ENCODE measurements around the gene DCDC1.

DNA sequence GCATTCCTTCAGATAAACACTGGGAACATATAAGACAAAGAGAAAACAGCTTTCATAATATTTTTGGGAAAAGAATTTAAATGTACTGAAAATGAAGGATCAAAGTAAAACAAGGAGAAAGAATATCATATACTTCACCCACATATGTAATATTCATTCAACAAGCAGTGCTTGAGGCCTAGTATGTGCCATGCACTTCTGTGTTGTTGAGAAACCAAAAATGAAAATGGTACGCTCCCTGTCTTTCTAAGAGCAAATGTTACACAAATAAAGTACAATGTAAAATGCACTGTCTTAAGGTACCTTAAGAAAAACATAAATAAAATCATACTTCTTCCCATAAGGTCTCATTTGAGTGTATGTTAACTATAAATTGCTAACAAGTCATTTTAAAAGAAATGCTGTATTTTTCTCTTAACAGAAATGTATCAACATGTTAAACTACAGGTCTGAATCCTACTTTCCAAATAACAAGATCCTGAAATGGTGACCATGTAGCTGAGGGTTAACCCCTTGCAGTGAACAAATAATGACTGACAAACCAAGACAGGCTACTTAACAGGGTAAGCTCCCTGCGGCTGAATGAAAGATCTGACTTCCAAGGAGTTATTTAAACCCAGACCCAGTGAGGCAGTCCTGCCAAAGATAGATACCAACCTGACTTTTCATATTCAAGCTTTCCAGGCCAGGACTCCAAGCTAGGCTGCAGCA is 377.6 kb downstream of the DCDC1 start:
- TF ChIP-seq, protein P1, sequence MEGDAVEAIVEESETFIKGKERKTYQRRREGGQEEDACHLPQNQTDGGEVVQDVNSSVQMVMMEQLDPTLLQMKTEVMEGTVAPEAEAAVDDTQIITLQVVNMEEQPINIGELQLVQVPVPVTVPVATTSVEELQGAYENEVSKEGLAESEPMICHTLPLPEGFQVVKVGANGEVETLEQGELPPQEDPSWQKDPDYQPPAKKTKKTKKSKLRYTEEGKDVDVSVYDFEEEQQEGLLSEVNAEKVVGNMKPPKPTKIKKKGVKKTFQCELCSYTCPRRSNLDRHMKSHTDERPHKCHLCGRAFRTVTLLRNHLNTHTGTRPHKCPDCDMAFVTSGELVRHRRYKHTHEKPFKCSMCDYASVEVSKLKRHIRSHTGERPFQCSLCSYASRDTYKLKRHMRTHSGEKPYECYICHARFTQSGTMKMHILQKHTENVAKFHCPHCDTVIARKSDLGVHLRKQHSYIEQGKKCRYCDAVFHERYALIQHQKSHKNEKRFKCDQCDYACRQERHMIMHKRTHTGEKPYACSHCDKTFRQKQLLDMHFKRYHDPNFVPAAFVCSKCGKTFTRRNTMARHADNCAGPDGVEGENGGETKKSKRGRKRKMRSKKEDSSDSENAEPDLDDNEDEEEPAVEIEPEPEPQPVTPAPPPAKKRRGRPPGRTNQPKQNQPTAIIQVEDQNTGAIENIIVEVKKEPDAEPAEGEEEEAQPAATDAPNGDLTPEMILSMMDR (IDR thresholded peaks at IDR 0.05) = no peak
- TF ChIP-seq POLR2A (IDR thresholded peaks at IDR 0.05) = no peak
- TF ChIP-seq POLR2AphosphoS5 (IDR thresholded peaks at IDR 0.05; ENCODE audit: insufficient read depth in 1 of 2, low read depth in 1 of 2) = no peak
